A673 (cell line): ENCODE measurements around the gene FRAS1.

ENCODE experiments used
- CTCF ChIP-seq: fragments of 300-800, 200-600 bp; sonication (generic); conservative IDR thresholded peaks from 2 replicates; pipeline ENCODE4 v1.5.1; 2017; ENCODE audit warnings: low read depth, mild to moderate bottlenecking, antibody characterized with exemption, low read length, moderate library complexity, mixed read lengths
- EZH2 ChIP-seq: fragments of 200-600 bp; sonication (generic); IDR thresholded peaks from 2 replicates; pipeline ENCODE4 v1.6.1; 2017; ENCODE audit warnings: borderline replicate concordance, low read depth, mild to moderate bottlenecking, mixed read lengths, antibody characterized with exemption, low read length; ENCODE audit not compliant: poor library complexity, severe bottlenecking

- TF ChIP-seq CTCF (no peak), EZH2 (no peak)
Observed at GRCh38 chr4:78428996-78429395, 371.9 kb downstream of the FRAS1 start.
